ENCODE measurements around the gene ADAT2.

Gene ADAT2

GRCh38 chr6:143374014-143374413 is 76.5 kb downstream of the ADAT2 start:
- no peak for TF ChIP-seq CTCF (conservative IDR thresholded peaks at IDR 0.05)
- no peak overlapping the region for H3K27ac ChIP-seq
